ENCODE results near the gene ARHGEF26. TPM values are rescaled to one million over a fixed set of nuclear protein-coding genes. Genes with fewer than 3 reads are reported as not detected.

Gene ARHGEF26
- total RNA-seq, 4 donors from 2014 or later, result 30.6 to 49.3 (median 37.8) TPM

DNA sequence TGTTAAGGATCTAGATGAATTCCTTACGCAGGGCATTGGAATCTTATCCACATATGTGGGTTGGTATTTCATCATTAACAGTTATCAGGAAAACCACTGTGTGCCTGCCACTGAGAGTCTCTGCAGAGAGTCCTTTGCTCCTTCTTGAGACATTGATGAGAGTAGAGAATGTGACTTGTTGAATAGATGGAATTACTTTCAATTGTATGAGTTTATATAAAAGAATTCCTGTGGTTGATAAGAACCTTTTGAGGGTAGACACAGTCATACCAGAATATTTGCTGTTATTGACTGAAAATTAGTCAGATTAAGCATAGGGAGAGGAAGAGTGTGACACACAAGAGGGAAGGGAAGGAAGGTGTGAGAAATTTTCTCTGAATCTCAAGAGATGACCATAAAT, 30.8 kb downstream of the ARHGEF26 start:
- peaks cover 5% of the 10 kb centered on the region for H3K36me3 ChIP-seq
- DNase-seq (ENCODE audit: low spot score in 2 of 2), result no peak
- H3K4me3 ChIP-seq, result no peak overlapping the region
- WGBS, result 96% methylated on average over 1 of the region's 1 CpG
- H3K9me3 ChIP-seq, result no peaks in the 10 kb centered on the region
- no peaks in the 10 kb centered on the region for H3K4me1 ChIP-seq
- TF ChIP-seq POLR2A (IDR thresholded peaks at IDR 0.05) (no peak), CTCF (IDR thresholded peaks at IDR 0.05) (no peak), EP300 (IDR thresholded peaks at IDR 0.05) (no peak), POLR2AphosphoS5 (IDR thresholded peaks at IDR 0.05) (no peak)
- H3K27me3 ChIP-seq, result no peaks in the 10 kb centered on the region
- H3K27ac ChIP-seq, result no peak overlapping the region

- 93% methylated on average over 5 of the region's 5 CpGs for WGBS
- H3K9me3 ChIP-seq, result no peaks in the 10 kb centered on the region
- H3K4me1 ChIP-seq, result no peaks in the 10 kb centered on the region
- H3K4me3 ChIP-seq, result no peak overlapping the region
- H3K27me3 ChIP-seq, result no peaks in the 10 kb centered on the region
- H3K27ac ChIP-seq, result no peak overlapping the region
- DNase-seq (ENCODE audit: low spot score in 2 of 2), result no peak
- H3K36me3 ChIP-seq, result peaks cover 5% of the 10 kb centered on the region
- TF ChIP-seq EP300 (IDR thresholded peaks at IDR 0.05) (no peak), POLR2AphosphoS5 (IDR thresholded peaks at IDR 0.05) (no peak), CTCF (IDR thresholded peaks at IDR 0.05) (no peak), POLR2A (IDR thresholded peaks at IDR 0.05) (no peak)
Observed at GRCh38 chr3:154152741-154153140, 31.6 kb downstream of the ARHGEF26 start.

DNA sequence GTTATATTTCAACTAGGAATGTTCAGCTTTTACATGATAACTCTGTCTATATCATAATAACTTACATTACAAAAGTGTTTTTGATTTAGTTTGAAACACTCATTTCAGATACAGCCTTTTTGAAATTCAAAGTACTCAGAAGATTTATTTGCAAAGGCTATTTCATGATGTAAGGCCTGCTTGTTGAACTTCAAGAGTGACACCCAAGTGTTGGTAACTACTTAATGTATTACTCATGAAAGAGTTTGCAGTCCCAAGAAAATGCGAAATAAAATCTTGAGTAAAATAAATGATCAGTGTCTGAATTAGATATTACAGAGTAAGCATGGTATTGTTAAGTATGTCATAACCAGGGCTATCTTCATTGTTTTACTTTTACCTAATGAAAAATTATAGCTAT, 35.3 kb downstream of the ARHGEF26 start:
- Histone ChIP-seq H3K36me3 (peaks cover 5% of the 10 kb centered on the region), H3K4me3 (no peak overlapping the region), H3K9me3 (no peaks in the 10 kb centered on the region), H3K4me1 (no peaks in the 10 kb centered on the region), H3K27me3 (no peaks in the 10 kb centered on the region), H3K27ac (no peak overlapping the region)
- 95% methylated on average over 1 of the region's 1 CpG for WGBS
- no peak for TF ChIP-seq POLR2AphosphoS5 (IDR thresholded peaks at IDR 0.05)
- TF ChIP-seq EP300 (IDR thresholded peaks at IDR 0.05), result no peak
- no peak for DNase-seq (ENCODE audit: low spot score in 2 of 2)

- H3K27me3 ChIP-seq, result no peaks in the 10 kb centered on the region
- no peak for DNase-seq (ENCODE audit: low spot score in 2 of 2)
- H3K4me3 ChIP-seq, result no peak overlapping the region
- no peaks in the 10 kb centered on the region for H3K36me3 ChIP-seq
- H3K4me1 ChIP-seq, result no peaks in the 10 kb centered on the region
- H3K27ac ChIP-seq, result no peak overlapping the region
- H3K9me3 ChIP-seq, result no peaks in the 10 kb centered on the region
- TF ChIP-seq CTCF (IDR thresholded peaks at IDR 0.05) (no peak), EP300 (IDR thresholded peaks at IDR 0.05) (no peak), POLR2A (IDR thresholded peaks at IDR 0.05) (no peak), POLR2AphosphoS5 (IDR thresholded peaks at IDR 0.05) (no peak)
Observed at GRCh38 chr3:154161806-154162205, 40.6 kb downstream of the ARHGEF26 start.

DNA sequence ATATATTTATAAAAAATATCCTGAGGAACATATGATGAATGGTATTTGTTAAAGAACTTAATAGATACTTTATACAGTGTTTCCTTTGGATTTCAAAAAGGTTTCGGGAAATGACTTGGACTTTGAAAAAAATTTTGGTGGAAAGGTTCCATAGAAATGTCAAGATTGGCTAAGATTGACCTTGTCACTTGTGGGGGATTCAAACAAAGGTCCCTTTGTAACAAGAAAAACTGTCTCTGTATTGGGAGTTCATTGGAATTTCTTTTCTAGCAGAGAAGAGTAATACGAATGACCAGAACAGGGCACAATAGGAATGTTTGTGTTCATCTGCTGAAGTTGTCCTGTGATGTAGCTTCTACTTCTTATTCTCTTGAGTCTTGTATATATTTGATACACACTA, 43.2 kb downstream of the ARHGEF26 start:
- no peak overlapping the region for H3K4me3 ChIP-seq
- H3K27ac ChIP-seq, result no peak overlapping the region
- no peaks in the 10 kb centered on the region for H3K4me1 ChIP-seq
- 90% methylated on average over 2 of the region's 2 CpGs for WGBS
- no peaks in the 10 kb centered on the region for H3K9me3 ChIP-seq
- no peak for TF ChIP-seq POLR2AphosphoS5 (IDR thresholded peaks at IDR 0.05)
- no peak for TF ChIP-seq CTCF (IDR thresholded peaks at IDR 0.05)
- no peak for TF ChIP-seq EP300 (IDR thresholded peaks at IDR 0.05)
- TF ChIP-seq POLR2A (IDR thresholded peaks at IDR 0.05), result no peak
- H3K27me3 ChIP-seq, result no peaks in the 10 kb centered on the region
- DNase-seq (ENCODE audit: low spot score in 2 of 2), result no peak
- H3K36me3 ChIP-seq, result no peaks in the 10 kb centered on the region
